WTC11 (cell line): ENCODE data around the gene TOR1AIP2. TPM values are rescaled to one million over a fixed set of nuclear protein-coding genes. Genes with fewer than 3 reads are reported as not detected.
A peak's percentile ranks its signal among the peaks of the same experiment; 100 is the strongest.

ENCODE experiments used
- ATAC-seq: fragments of 200-7000 bp; cut with Tn5 transposase; 2 replicates; pipeline ENCODE4 v1.10.0; 2021; ENCODE audit warnings: mild to moderate bottlenecking, moderate library complexity
- CTCF ChIA-PET: fragments of 300-600 bp; sonication (Branson Sonifier 250); formaldehyde crosslinking; loops from one replicate; lab custom pipeline; 2021; ENCODE audit warnings: antibody characterized with exemption; lab: Charles Lee
- POLR2A ChIA-PET: fragments of 350-600 bp; sonication (Branson Sonifier 250); formaldehyde crosslinking; loops from one replicate; lab custom pipeline; 2021; ENCODE audit warnings: antibody characterized with exemption; lab: Charles Lee
- DNase-seq: peaks from one replicate; pipeline ENCODE4 v3.0.0; 2021; ENCODE audit warnings: low spot score
- H3K27ac Mint-ChIP-seq: 2 replicates; pipeline ENCODE4 v1.8.0; 2021; ENCODE audit warnings: mixed read lengths
- H3K27me3 Mint-ChIP-seq: 2 replicates; pipeline ENCODE4 v1.8.0; 2021; ENCODE audit warnings: low read depth, mild to moderate bottlenecking, moderate library complexity, mixed read lengths
- H3K36me3 Mint-ChIP-seq: 2 replicates; pipeline ENCODE4 v1.8.0; 2021; ENCODE audit warnings: mixed read lengths
- H3K4me1 Mint-ChIP-seq: 2 replicates; pipeline ENCODE4 v1.8.0; 2022; ENCODE audit warnings: mixed read lengths
- H3K4me3 Mint-ChIP-seq: 2 replicates; pipeline ENCODE4 v1.8.0; 2021; ENCODE audit warnings: mild to moderate bottlenecking, moderate library complexity, mixed read lengths
- H3K9me3 Mint-ChIP-seq: 2 replicates; pipeline ENCODE4 v1.8.0; 2021; ENCODE audit warnings: mixed read lengths
- AFF4 ChIP-seq: sonication (generic); formaldehyde crosslinking; IDR thresholded peaks from 2 replicates; pipeline ENCODE4 v1.8.1; 2023; ENCODE audit warnings: mild to moderate bottlenecking, missing genetic modification reagents, borderline replicate concordance
- CBFB ChIP-seq: sonication (generic); formaldehyde crosslinking; IDR thresholded peaks from 2 replicates; pipeline ENCODE4 v1.8.1; 2022; ENCODE audit warnings: mild to moderate bottlenecking, low read depth, missing genetic modification reagents
- CTCF ChIP-seq: fragments of 200-600 bp; IDR thresholded peaks from 2 replicates; pipeline ENCODE4 v1.8.0; 2022; ENCODE audit warnings: antibody characterized with exemption
- GABPB1 ChIP-seq: sonication (generic); formaldehyde crosslinking; IDR thresholded peaks from 2 replicates; pipeline ENCODE4 v1.8.1; 2023; ENCODE audit warnings: mild to moderate bottlenecking, missing genetic modification reagents
- GRHL2 ChIP-seq: fragments of 250-450 bp; sonication (Bioruptor Pico); IDR thresholded peaks from 2 replicates; pipeline ENCODE4 v1.8.0; 2022; ENCODE audit warnings: mild to moderate bottlenecking, moderate library complexity; ENCODE audit not compliant: insufficient replicate concordance, severe bottlenecking
- JAZF1 ChIP-seq: fragments of 250-450 bp; sonication (Bioruptor Pico); IDR thresholded peaks from 2 replicates; pipeline ENCODE4 v1.9.0; 2021; ENCODE audit warnings: moderate library complexity, mild to moderate bottlenecking, inconsistent platforms
- KAT7 ChIP-seq: sonication (generic); formaldehyde crosslinking; IDR thresholded peaks from 2 replicates; pipeline ENCODE4 v1.8.1; 2023; ENCODE audit warnings: missing genetic modification reagents, mild to moderate bottlenecking, borderline replicate concordance
- NFYB ChIP-seq: sonication (generic); formaldehyde crosslinking; conservative IDR thresholded peaks from 2 replicates; pipeline ENCODE4 v1.8.0; 2022; ENCODE audit warnings: low read depth, missing genetic modification reagents
- OVOL2 ChIP-seq: fragments of 250-450 bp; sonication (Bioruptor Pico); IDR thresholded peaks from 2 replicates; pipeline ENCODE4 v1.9.0; 2021; ENCODE audit warnings: mild to moderate bottlenecking, borderline replicate concordance
- SMAD3 ChIP-seq: sonication (generic); formaldehyde crosslinking; IDR thresholded peaks from 2 replicates; pipeline ENCODE4 v1.8.0; 2022; ENCODE audit warnings: missing genetic modification reagents, mild to moderate bottlenecking, borderline replicate concordance
- STAT6 ChIP-seq: sonication (generic); formaldehyde crosslinking; conservative IDR thresholded peaks from 2 replicates; pipeline ENCODE4 v1.8.1; 2023; ENCODE audit warnings: mild to moderate bottlenecking, low read depth, missing genetic modification reagents, moderate library complexity
- USF2 ChIP-seq: sonication (generic); formaldehyde crosslinking; IDR thresholded peaks from 2 replicates; pipeline ENCODE4 v1.8.1; 2023; ENCODE audit warnings: mild to moderate bottlenecking, missing genetic modification reagents, moderate library complexity
- total RNA-seq: library from RNA; stranded (reverse); gene quantifications from 3 replicates; pipeline ENCODE4 v1.2.3, GENCODE V29; 2021

Gene TOR1AIP2
- total RNA-seq, 1 experiment from 2014 or later, result 57.2 TPM

- H3K4me1 Mint-ChIP-seq, result peaks cover 25% of the 10 kb centered on the region
Observed at GRCh38 chr1:179923029-179923428, 45.4 kb upstream of the TOR1AIP2 start.

More at GRCh38 chr1:179923029-179923428, 45.4 kb upstream of the TOR1AIP2 start:
- TF ChIP-seq USF2 (CRISPR knock-in tag) (no peak), OVOL2 (no peak), GRHL2 (CRISPR knock-in tag) (no peak), NFYB (CRISPR knock-in tag) (no peak), GABPB1 (CRISPR knock-in tag) (no peak), KAT7 (CRISPR knock-in tag) (no peak), STAT6 (no peak), SMAD3 (CRISPR knock-in tag) (no peak), AFF4 (CRISPR knock-in tag) (no peak), JAZF1 (no peak), CBFB (CRISPR knock-in tag) (no peak), CTCF (no peak)
- CTCF ChIA-PET, result interaction anchor here (2.2 kb wide), 1 partner anchor 109 kb away, joined by 7 read pairs; no protein-coding TSS in a partner anchor
- DNase-seq, result no peak
- no peak overlapping the region for H3K4me3 Mint-ChIP-seq
- ATAC-seq, result no peak
- H3K9me3 Mint-ChIP-seq, result no peaks in the 10 kb centered on the region
- peaks cover 10% of the 10 kb centered on the region for H3K36me3 Mint-ChIP-seq
- peak overlapping the region; percentile 58 for H3K27ac Mint-ChIP-seq
- POLR2A ChIA-PET, result no interaction called here
- no peaks in the 10 kb centered on the region for H3K27me3 Mint-ChIP-seq
